Measurements from ENCODE around the gene MYLK4.

DNA sequence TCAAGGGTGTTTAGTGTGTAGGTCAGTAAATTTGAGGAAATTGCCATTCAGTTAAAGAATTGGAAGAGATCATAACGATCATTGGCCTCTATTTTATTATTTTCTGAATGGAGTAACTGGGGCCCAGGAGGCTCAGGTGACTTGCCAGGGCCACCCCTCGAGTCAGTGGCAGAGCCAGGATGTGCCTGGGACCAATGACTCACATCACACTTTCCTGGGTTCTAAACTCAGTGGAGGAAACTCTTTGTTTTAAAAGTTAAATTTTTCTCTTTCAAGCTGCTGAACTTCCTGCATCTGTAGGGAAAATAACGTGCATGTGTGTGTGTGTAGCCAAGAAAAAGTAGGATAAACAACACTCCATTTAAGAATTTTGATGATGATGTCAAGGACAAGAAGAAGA lies 135.5 kb downstream of the MYLK4 start:
- TF ChIP-seq, protein P1, sequence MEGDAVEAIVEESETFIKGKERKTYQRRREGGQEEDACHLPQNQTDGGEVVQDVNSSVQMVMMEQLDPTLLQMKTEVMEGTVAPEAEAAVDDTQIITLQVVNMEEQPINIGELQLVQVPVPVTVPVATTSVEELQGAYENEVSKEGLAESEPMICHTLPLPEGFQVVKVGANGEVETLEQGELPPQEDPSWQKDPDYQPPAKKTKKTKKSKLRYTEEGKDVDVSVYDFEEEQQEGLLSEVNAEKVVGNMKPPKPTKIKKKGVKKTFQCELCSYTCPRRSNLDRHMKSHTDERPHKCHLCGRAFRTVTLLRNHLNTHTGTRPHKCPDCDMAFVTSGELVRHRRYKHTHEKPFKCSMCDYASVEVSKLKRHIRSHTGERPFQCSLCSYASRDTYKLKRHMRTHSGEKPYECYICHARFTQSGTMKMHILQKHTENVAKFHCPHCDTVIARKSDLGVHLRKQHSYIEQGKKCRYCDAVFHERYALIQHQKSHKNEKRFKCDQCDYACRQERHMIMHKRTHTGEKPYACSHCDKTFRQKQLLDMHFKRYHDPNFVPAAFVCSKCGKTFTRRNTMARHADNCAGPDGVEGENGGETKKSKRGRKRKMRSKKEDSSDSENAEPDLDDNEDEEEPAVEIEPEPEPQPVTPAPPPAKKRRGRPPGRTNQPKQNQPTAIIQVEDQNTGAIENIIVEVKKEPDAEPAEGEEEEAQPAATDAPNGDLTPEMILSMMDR (IDR thresholded peaks at IDR 0.05; ENCODE audit: insufficient read depth, low read depth, low read length) = no peak
- TF ChIP-seq EZH2 (IDR thresholded peaks at IDR 0.05; ENCODE audit: insufficient read depth, low read length) = no peak

All from astrocyte (in vitro differentiated cells and primary cell).